Mucosa of descending colon (tissue), 3 donors: ENCODE data around the gene RASAL1. TPM values are rescaled to one million over a fixed set of nuclear protein-coding genes. Genes with fewer than 3 reads are reported as not detected.

Source experiments
- ATAC-seq: fragments of 200-7000 bp; cut with Tn5 transposase; one replicate; pipeline ENCODE4 v1.9.1; 2020; ENCODE audit warnings: mild to moderate bottlenecking, moderate library complexity
- DNase-seq, 3 donors: peaks; one replicate each; pipeline ENCODE4 v3.0.0-alpha.2; 2020
- H3K36me3 ChIP-seq: fragments of 200-600 bp; one replicate; pipeline ENCODE4 v1.8.0; 2021; ENCODE audit warnings: low read depth, mild to moderate bottlenecking
- H3K4me1 ChIP-seq: fragments of 200-600 bp; one replicate; pipeline ENCODE4 v1.8.0; 2021; ENCODE audit warnings: low read depth, mild to moderate bottlenecking
- H3K4me3 ChIP-seq: fragments of 200-600 bp; one replicate; pipeline ENCODE4 v1.8.0; 2021; ENCODE audit warnings: mild to moderate bottlenecking
- H3K9me3 ChIP-seq: fragments of 200-600 bp; one replicate; pipeline ENCODE4 v1.8.0; 2021; ENCODE audit warnings: mild to moderate bottlenecking
- CTCF ChIP-seq: fragments of 200-600 bp; IDR thresholded peaks from one replicate; pipeline ENCODE4 v1.8.0; 2022; ENCODE audit warnings: antibody characterized with exemption, mild to moderate bottlenecking
- intact Hi-C, 2 donors: fragments of 100-400 bp; cut with DNase I in 1 of 2; cut with micrococcal nuclease in 1 of 2; formaldehyde crosslinking; loops; one replicate each; pipeline versions ENCODE4 v1.11.0 to v1.11.1; 2022; cut with DNase I, micrococcal nuclease
- total RNA-seq, 3 donors: library from RNA; stranded (reverse); fragmentation: NEBNext Ultra II Directional in 2 of 3; extraction: Animal tissue kit (Norgen Biotek cat#: 25700) in 2 of 3; gene quantifications; one replicate each; pipeline versions ENCODE4 v1.2.1 to v1.2.4, GENCODE V29; 2021 to 2023
- donor health status: DM: no; HTN: no; CAD: no; lungs with moderate emphysema.
- donor health status: DM: no; HTN: no; CAD: no.
- donor health status: DM: no; HTN: yes; CAD: no.

RASAL1 gene
- total RNA-seq, 3 donors from 2014 or later: 3.3 to 7.9 (median 6.5) TPM

GRCh38 chr12:113069751-113070116 lies 65.8 kb downstream of the RASAL1 start:
- no peak for ATAC-seq
- no peak for TF ChIP-seq CTCF
- no peak overlapping the region for H3K4me3 ChIP-seq
- no peaks in the 10 kb centered on the region for H3K9me3 ChIP-seq
- no peaks in the 10 kb centered on the region for H3K36me3 ChIP-seq
- no peaks in the 10 kb centered on the region for H3K4me1 ChIP-seq
- DNase-seq: no peak
- intact Hi-C loops: no loop called here

GRCh38 chr12:113069149-113069548 lies 66.4 kb downstream of the RASAL1 start:
- H3K4me1 ChIP-seq: no peaks in the 10 kb centered on the region

GRCh38 chr12:113067987-113068935 lies 67.3 kb downstream of the RASAL1 start:
- TF ChIP-seq CTCF: no peak
- Histone ChIP-seq H3K4me3 (no peak overlapping the region), H3K9me3 (no peaks in the 10 kb centered on the region), H3K36me3 (no peaks in the 10 kb centered on the region), H3K4me1 (no peaks in the 10 kb centered on the region)
- intact Hi-C loops: no loop called here
- ATAC-seq (no peak), DNase-seq (no peak)

More at GRCh38 chr12:113069149-113069548, 66.4 kb downstream of the RASAL1 start:
- Histone ChIP-seq H3K9me3 (no peaks in the 10 kb centered on the region), H3K36me3 (no peaks in the 10 kb centered on the region), H3K4me3 (no peak overlapping the region)
- intact Hi-C loops: no loop called here
- no peak for TF ChIP-seq CTCF
- DNase-seq (no peak), ATAC-seq (no peak)

- ATAC-seq (no peak), DNase-seq (no peak)
- intact Hi-C loops: no loop called here
- H3K9me3 ChIP-seq: no peaks in the 10 kb centered on the region
- no peak for TF ChIP-seq CTCF
- H3K4me1 ChIP-seq: no peaks in the 10 kb centered on the region
- H3K4me3 ChIP-seq: no peak overlapping the region
- no peaks in the 10 kb centered on the region for H3K36me3 ChIP-seq
Measured at GRCh38 chr12:113066813-113067400, 68.7 kb downstream of the RASAL1 start.

- H3K4me3 ChIP-seq: no peak overlapping the region
Measured at GRCh38 chr12:113065126-113066007, 70.2 kb downstream of the RASAL1 start.

More at GRCh38 chr12:113065126-113066007, 70.2 kb downstream of the RASAL1 start:
- DNase-seq: no peak
- no peak for TF ChIP-seq CTCF
- Histone ChIP-seq H3K4me1 (no peaks in the 10 kb centered on the region), H3K9me3 (no peaks in the 10 kb centered on the region), H3K36me3 (no peaks in the 10 kb centered on the region)
- intact Hi-C loops: no loop called here
- ATAC-seq: no peak
